HG02763 (cell line): ENCODE measurements around the gene TFPT.
"Not testable (repeated sequence)": the region's sequence is repeated elsewhere in the genome, so short reads cannot be mapped to it uniquely, and the experiment has no call there.

Source experiments
- ATAC-seq: cut with Tn5 transposase; IDR thresholded peaks from one replicate; pipeline ENCODE4 v1.9.1; 2021; ENCODE audit warnings: mild to moderate bottlenecking, moderate library complexity; ENCODE audit not compliant: unreplicated experiment

The TFPT gene

GRCh38 chr19:54124393-54124792 is 8.9 kb upstream of the TFPT start:
- no peak for ATAC-seq

GRCh38 chr19:54123682-54124081 is 8.2 kb upstream of the TFPT start:
- ATAC-seq: no peak

- no peak for ATAC-seq
Observed at GRCh38 chr19:54121259-54121658, 5.8 kb upstream of the TFPT start.

- no peak for ATAC-seq
Observed at GRCh38 chr19:54114340-54115108, 933 bp downstream of the TFPT start.

GRCh38 chr19:54109651-54110050 is 5.8 kb downstream of the TFPT start:
- ATAC-seq: no peak

- no peak for ATAC-seq
Observed at GRCh38 chr19:54108496-54108895, 7.0 kb downstream of the TFPT start.

- no peak for ATAC-seq
Observed at GRCh38 chr19:54107876-54108490, 7.5 kb downstream of the TFPT start.

- no peak for ATAC-seq
Observed at GRCh38 chr19:54106716-54107115, 8.7 kb downstream of the TFPT start.

- ATAC-seq: no peak
Observed at GRCh38 chr19:54105796-54106195, 9.7 kb downstream of the TFPT start.

- no peak for ATAC-seq
Observed at GRCh38 chr19:54104998-54105715, 10.3 kb downstream of the TFPT start.

- peak; percentile 94 for ATAC-seq
Observed at GRCh38 chr19:54102421-54103169, 12.9 kb downstream of the TFPT start, which contains the start of gene NDUFA3. Gene NDUFA3 (plus strand): TSS chr19:54102855. CDS start chr19:54102879, 24 bp downstream.

GRCh38 chr19:54100561-54100960 is 14.9 kb downstream of the TFPT start, which contains the start of gene OSCAR:
Gene OSCAR (minus strand): TSS chr19:54100803. CDS start chr19:54100792, 11 bp downstream.
- ATAC-seq: no peak

GRCh38 chr19:54099903-54100255 is 15.6 kb downstream of the TFPT start:
- ATAC-seq: not testable (repeated sequence)

GRCh38 chr19:54099190-54099902 is 16.1 kb downstream of the TFPT start:
- no peak for ATAC-seq

GRCh38 chr19:54096617-54097106 is 18.8 kb downstream of the TFPT start:
- ATAC-seq: no peak

GRCh38 chr19:54095859-54096616 is 19.4 kb downstream of the TFPT start:
- not testable (repeated sequence) for ATAC-seq

- no peak for ATAC-seq
Observed at GRCh38 chr19:54095136-54095858, 20.2 kb downstream of the TFPT start.

GRCh38 chr19:54094426-54095000 is 20.9 kb downstream of the TFPT start:
- ATAC-seq: no peak
